MM.1S (cell line): ENCODE results near the gene PIN1.
A peak's percentile ranks its signal among the peaks of the same experiment; 100 is the strongest.
"Not testable (repeated sequence)": the region's sequence is repeated elsewhere in the genome, so short reads cannot be mapped to it uniquely, and the experiment has no call there.

Experiments used
- DNase-seq: peaks from one replicate; pipeline ENCODE4 v3.0.0-alpha.2; 2015
- H2AFZ ChIP-seq: fragments of 300-600 bp; sonication (generic); 2 replicates; pipeline ENCODE4 v1.6.0; 2016; ENCODE audit warnings: antibody characterized with exemption, low read length
- H3F3A ChIP-seq: fragments of 300-600 bp; sonication (generic); 2 replicates; pipeline ENCODE4 v1.6.1; 2016; ENCODE audit warnings: mild to moderate bottlenecking, antibody characterized with exemption, low read length, moderate library complexity, mixed read lengths; ENCODE audit not compliant: insufficient read depth
- H3K27ac ChIP-seq: fragments of 300-600 bp; sonication (generic); 2 replicates; pipeline ENCODE4 v1.5.1; 2016; ENCODE audit warnings: mild to moderate bottlenecking, low read length
- H3K27me3 ChIP-seq: fragments of 300-600 bp; sonication (generic); replicated peaks from 2 replicates; pipeline ENCODE4 v1.6.0; 2016; ENCODE audit warnings: low read length; ENCODE audit not compliant: insufficient read depth
- H3K36me3 ChIP-seq: fragments of 300-600 bp; sonication (generic); replicated peaks from 2 replicates; pipeline ENCODE4 v1.6.1; 2016; ENCODE audit warnings: mild to moderate bottlenecking, low read length, mixed read lengths; ENCODE audit not compliant: insufficient read depth
- H3K4me1 ChIP-seq: fragments of 300-600 bp; sonication (generic); 2 replicates; pipeline ENCODE4 v1.6.1; 2016; ENCODE audit warnings: low read length, mixed read lengths
- H3K4me2 ChIP-seq: fragments of 300-600 bp; sonication (generic); 2 replicates; pipeline ENCODE4 v1.6.0; 2016; ENCODE audit warnings: low read depth, low read length
- H3K4me3 ChIP-seq: fragments of 300-600 bp; sonication (generic); 2 replicates; pipeline ENCODE4 v1.5.1; 2016; ENCODE audit warnings: low read length, mixed read lengths
- H3K79me2 ChIP-seq: fragments of 300-600 bp; sonication (generic); 2 replicates; pipeline ENCODE4 v1.6.1; 2016; ENCODE audit warnings: mixed run types, low read length, mixed read lengths
- H3K9ac ChIP-seq: fragments of 300-600 bp; sonication (generic); 2 replicates; pipeline ENCODE4 v1.6.1; 2016; ENCODE audit warnings: low read length, mixed read lengths
- H3K9me2 ChIP-seq: fragments of 300-600 bp; sonication (generic); replicated peaks from 2 replicates; pipeline ENCODE4 v1.6.1; 2016; ENCODE audit warnings: mild to moderate bottlenecking, low read length, mixed read lengths; ENCODE audit not compliant: insufficient read depth
- H3K9me3 ChIP-seq: fragments of 300-600 bp; sonication (generic); replicated peaks from 2 replicates; pipeline ENCODE4 v1.6.1; 2016; ENCODE audit warnings: mild to moderate bottlenecking, low read length, mixed read lengths; ENCODE audit not compliant: insufficient read depth
- H4K20me1 ChIP-seq: fragments of 300-600 bp; sonication (generic); 2 replicates; pipeline ENCODE4 v1.6.1; 2016; ENCODE audit warnings: mild to moderate bottlenecking, low read length, moderate library complexity, mixed read lengths; ENCODE audit not compliant: insufficient read depth
- CTCF ChIP-seq: fragments of 300-600 bp; sonication (generic); IDR thresholded peaks from 2 replicates; pipeline ENCODE4 v1.5.1; 2016; ENCODE audit warnings: antibody characterized with exemption, low read length, mixed read lengths
- EZH2 ChIP-seq: fragments of 300-600 bp; sonication (generic); optimal IDR thresholded peaks from 2 replicates; pipeline ENCODE3; 2017; ENCODE audit warnings: low read depth, mild to moderate bottlenecking, antibody characterized with exemption, low read length, mixed read lengths
- EZH2phosphoT487 ChIP-seq: fragments of 300-600 bp; sonication (generic); IDR thresholded peaks from 2 replicates; pipeline ENCODE4 v1.6.1; 2018; ENCODE audit warnings: antibody characterized with exemption, low read length

Gene PIN1

GRCh38 chr19:9786819-9787218, 48.3 kb upstream of the PIN1 start:
- Histone ChIP-seq H3F3A (no peaks in the 10 kb centered on the region), H3K9me3 (no peaks in the 10 kb centered on the region), H3K27me3 (peaks cover 8% of the 10 kb centered on the region), H3K9ac (no peak overlapping the region), H3K79me2 (no peaks in the 10 kb centered on the region), H3K4me3 (no peak overlapping the region), H3K9me2 (no peaks in the 10 kb centered on the region), H3K4me2 (no peak overlapping the region), H3K27ac (no peak overlapping the region), H2AFZ (no peak overlapping the region), H3K4me1 (no peaks in the 10 kb centered on the region), H3K36me3 (no peaks in the 10 kb centered on the region), H4K20me1 (no peaks in the 10 kb centered on the region)
- no peak for TF ChIP-seq EZH2phosphoT487
- no peak for TF ChIP-seq CTCF
- TF ChIP-seq EZH2: no peak
- no peak for DNase-seq

GRCh38 chr19:9788604-9789003, 46.5 kb upstream of the PIN1 start:
- H3K79me2 ChIP-seq, H3K9ac ChIP-seq: not testable (repeated sequence)

GRCh38 chr19:9789066-9789465, 46.1 kb upstream of the PIN1 start:
- H3K9ac ChIP-seq: no peak overlapping the region
- H3K4me2 ChIP-seq: no peak overlapping the region
- no peak for TF ChIP-seq EZH2
- TF ChIP-seq EZH2phosphoT487: no peak
- TF ChIP-seq CTCF: no peak
- peaks cover 8% of the 10 kb centered on the region for H3K27me3 ChIP-seq
- H3K27ac ChIP-seq: no peak overlapping the region
- peaks cover 12% of the 10 kb centered on the region; the same call in 1 of the 2 replicates for H3F3A ChIP-seq
- H3K36me3 ChIP-seq: no peaks in the 10 kb centered on the region
- no peaks in the 10 kb centered on the region for H4K20me1 ChIP-seq
- H3K4me3 ChIP-seq: no peak overlapping the region
- no peaks in the 10 kb centered on the region for H3K9me3 ChIP-seq
- H3K4me1 ChIP-seq: no peaks in the 10 kb centered on the region
- no peaks in the 10 kb centered on the region for H3K9me2 ChIP-seq
- no peak for DNase-seq
- no peaks in the 10 kb centered on the region for H3K79me2 ChIP-seq
- no peak overlapping the region for H2AFZ ChIP-seq

More at GRCh38 chr19:9788604-9789003, 46.5 kb upstream of the PIN1 start:
- not testable (repeated sequence) for H2AFZ ChIP-seq, H3F3A ChIP-seq, H3K27me3 ChIP-seq, H3K9me3 ChIP-seq, DNase-seq, H3K36me3 ChIP-seq, H3K4me2 ChIP-seq, H4K20me1 ChIP-seq, H3K4me3 ChIP-seq, H3K9me2 ChIP-seq, H3K27ac ChIP-seq, H3K4me1 ChIP-seq

- not testable (repeated sequence) for H2AFZ ChIP-seq, H3K9me3 ChIP-seq, H3K27me3 ChIP-seq, H3K27ac ChIP-seq, H3K79me2 ChIP-seq, H3K9me2 ChIP-seq, H4K20me1 ChIP-seq, H3K36me3 ChIP-seq, H3K9ac ChIP-seq, H3K4me1 ChIP-seq, DNase-seq, H3K4me3 ChIP-seq, H3K4me2 ChIP-seq
- H3F3A ChIP-seq: peaks cover 12% of the 10 kb centered on the region; the same call in 1 of the 2 replicates
These were observed 45.5 kb upstream of the PIN1 start for GRCh38 chr19:9789579-9789978.

GRCh38 chr19:9791073-9791367, 44.1 kb upstream of the PIN1 start:
- H3K9me2 ChIP-seq, H3K9ac ChIP-seq, H3K4me1 ChIP-seq, H3K79me2 ChIP-seq, DNase-seq, H3K27me3 ChIP-seq, H3K9me3 ChIP-seq, H3K27ac ChIP-seq, H3K36me3 ChIP-seq, H4K20me1 ChIP-seq, H2AFZ ChIP-seq: not testable (repeated sequence)
- peak overlapping the region; percentile 47; the same call in 1 of the 2 replicates for H3K4me2 ChIP-seq
- H3K4me3 ChIP-seq: peak overlapping the region; percentile 62; the same call in 1 of the 2 replicates
- peaks cover 12% of the 10 kb centered on the region; the same call in 1 of the 2 replicates for H3F3A ChIP-seq
